GM21619 (cell line): ENCODE results near the gene CCDC116.

ENCODE experiments used
- ATAC-seq: cut with Tn5 transposase; IDR thresholded peaks from one replicate; pipeline ENCODE4 v1.9.1; 2021; ENCODE audit not compliant: unreplicated experiment

The CCDC116 gene

DNA sequence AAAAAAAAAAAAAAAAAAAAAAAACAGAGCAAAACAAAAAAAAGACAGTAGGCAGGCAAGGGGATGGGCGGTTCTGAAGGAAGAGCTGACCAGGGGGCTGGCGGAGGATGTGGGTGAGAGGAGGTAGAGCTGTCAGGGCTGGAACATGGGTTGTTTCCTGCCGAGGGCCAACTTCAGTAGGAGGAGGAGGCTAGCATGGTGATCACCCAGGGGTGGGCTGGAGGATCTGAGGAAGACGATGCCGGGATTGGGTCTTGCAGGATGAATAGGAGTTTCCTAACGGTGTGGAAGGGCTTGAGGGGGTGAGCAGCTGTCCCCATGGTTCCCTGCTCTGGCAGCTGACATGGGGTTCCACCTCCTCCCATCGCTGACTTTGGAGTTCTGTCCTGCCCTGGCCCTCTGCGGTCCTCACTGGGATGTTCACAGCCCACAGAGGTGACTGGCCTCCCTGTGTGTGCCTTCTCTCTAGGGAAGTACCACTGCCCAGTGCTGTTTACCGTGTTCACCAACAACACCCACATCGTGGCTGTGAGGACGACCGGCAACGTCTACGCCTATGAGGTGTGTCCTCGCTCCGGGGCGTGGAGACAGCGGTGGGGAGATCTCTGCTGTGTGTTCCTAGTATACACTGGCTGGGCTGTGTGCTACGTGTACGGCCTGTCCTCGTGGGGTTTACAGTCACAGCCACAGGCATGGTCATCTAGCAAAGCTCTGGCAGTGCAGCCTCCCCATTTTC lies 48.4 kb downstream of the CCDC116 start:
- ATAC-seq: no peak

DNA sequence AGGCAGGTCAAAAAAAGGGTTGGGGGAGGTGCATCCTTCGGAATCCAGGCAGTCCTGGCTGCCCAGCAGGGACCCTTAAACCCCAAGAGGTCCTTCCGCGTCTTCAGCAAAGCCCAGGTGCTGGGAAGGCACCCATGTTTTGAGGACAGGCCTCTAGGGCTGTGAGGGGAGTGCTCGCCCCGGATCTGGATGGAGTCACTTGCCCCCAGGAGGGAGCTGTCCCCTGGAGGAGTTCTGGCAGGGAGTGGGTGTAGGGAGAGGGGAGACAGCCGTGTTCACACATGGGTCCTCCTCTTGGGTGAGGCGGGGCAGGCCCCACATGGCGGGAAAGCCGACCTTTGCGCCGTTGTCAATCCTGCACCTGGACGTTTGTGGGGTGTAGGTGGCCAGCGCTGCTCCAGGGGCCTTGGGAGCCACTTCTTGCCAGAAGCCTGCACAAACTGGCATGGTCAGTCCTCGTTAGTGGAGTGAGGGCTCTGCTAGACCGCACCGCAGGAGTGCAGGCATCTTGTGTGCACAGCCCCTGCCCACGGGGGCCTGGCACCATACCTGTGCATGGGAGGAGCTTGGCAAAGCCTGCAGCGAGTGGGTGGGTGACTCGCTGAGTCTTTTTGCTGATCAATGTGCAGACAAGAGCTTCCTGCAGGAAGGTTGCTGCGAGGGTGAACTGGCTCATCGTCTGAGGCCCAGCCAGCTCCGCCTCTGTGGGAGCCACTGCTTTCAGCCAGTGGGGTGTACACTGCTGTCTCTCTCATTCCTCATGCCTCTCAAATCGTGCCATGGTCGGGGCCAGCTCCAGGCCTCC lies 49.2 kb downstream of the CCDC116 start:
- no peak for ATAC-seq

DNA sequence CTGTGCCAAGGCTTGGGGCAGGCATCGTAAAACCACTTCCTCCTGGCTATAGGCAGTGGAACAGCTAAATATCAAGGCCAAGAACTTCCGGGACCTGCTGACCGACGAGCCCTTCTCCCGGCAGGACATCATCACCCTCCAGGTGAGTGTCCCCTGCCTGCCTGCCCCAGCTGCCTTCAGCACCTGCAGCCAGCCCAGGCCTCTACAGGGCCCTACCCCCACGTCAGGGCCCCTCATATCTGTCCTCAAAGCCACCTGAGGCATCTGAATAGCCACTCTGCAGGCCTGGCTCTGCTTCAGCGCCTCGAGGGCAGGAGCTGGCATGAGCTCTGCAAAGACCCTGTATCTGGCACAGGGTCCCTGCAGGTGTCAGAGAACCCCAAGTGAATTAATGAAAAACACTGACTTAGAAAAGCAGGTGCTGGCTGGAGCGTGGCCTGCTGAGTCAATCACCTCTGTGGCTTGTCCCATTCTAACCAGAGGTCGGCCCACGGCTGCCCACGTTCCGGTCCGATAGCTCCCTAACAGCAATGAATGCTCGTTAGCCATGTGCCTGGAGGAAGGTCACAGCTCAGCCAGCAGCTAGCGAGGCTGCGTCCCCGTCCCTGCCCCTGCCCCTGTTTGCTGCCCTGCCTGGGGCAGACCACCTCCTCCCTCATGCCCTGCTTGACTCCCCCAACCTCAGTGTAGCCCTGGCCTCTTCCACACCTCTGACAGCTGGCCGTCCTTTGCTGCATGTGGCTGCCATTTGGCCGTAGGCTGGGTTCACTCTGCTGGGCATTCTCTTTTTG lies 50.0 kb downstream of the CCDC116 start:
- ATAC-seq: no peak

DNA sequence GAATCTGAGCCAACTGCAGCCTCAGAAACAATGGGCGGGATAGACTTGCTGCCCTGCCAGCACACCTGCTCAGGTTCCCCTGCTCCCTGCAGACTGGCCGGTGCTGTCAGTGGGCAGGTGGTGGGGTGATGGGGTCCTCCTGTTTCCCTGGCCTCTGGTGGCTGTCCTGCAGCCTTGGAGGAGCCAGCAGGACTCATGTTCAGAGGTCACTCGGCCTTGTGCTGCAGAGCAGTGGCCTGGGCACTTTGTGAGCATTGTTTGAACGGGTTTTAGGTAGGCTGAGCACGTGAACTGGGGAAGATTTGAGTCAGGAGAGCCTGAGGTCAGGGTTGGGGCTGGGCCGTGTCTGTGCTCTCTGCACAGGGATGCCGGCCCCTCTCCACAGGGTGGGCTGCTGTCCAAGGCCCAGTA lies 50.8 kb downstream of the CCDC116 start:
- no peak for ATAC-seq

DNA sequence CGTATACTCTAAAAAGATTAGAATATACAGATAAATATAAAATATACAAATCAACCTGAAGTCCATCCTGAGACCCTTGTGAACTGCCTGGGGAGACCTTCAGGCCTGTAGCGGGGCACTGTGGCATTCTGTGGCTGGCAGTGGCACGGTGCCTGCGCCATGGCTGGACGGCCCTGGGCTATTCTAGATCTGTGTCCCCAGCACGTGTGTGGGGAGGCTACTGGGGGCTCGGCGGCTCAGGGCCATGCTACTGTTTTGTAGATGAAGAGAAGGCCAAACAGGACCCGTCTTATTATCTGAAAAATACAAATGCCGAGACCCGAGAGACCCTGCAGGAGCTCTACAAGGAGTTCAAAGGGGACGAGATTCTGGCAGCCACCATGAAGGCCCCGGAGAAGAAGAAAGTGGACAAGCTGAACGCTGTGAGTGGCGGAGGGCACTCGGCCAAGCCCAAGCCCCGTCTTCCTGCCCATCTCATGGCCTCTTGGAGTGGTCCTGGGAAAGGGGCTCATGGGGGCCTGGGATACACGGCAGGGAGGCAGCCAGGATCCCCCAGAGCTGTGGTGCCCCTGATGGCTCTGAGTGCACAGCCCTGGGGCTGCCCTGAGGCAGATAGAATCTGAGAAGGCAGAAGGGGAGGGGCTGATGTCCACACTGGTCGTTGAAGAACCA lies 52.1 kb downstream of the CCDC116 start:
- no peak for ATAC-seq

DNA sequence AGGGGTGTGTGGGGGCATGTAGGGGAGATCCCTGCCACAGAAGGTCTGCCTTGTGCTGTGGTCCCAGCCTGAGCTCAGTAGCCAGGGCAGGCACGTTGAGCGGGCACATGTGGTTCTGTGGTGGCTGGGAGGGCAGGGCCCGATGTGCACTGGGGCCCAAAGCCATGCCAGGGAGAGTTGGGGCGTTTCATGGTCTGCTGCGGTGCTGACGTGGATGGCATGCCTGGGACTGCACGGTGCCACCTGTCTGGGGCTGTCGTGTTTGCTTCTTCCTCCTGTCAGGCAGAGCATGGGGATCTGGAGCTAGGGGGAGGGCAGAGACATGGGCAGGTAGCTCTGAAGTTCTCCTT lies 52.6 kb downstream of the CCDC116 start:
- no peak for ATAC-seq

DNA sequence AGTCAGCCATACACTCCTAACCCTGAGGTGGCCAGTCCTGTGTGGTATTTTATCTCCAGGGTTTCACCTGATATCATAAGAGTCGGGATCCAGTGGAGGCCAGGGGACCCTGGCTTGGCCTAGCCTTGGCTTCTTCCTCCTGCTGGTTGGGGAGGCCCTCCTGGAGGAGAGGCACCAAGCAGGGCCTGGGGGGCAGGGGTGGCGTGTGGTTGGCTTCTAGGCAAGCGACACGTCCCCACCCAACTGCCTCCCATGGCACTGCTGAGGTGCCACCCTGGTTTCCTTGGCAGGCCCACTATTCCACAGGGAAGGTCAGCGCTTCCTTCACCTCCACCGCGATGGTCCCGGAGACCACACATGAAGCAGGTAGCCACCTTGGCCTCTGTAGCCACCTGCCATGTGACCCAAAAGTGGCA lies 53.6 kb downstream of the CCDC116 start:
- no peak for ATAC-seq
